HG03575 (cell line): Measurements from ENCODE around the gene IFT52.

ENCODE experiments used
- ATAC-seq: cut with Tn5 transposase; IDR thresholded peaks from one replicate; pipeline ENCODE4 v1.9.1; 2021; ENCODE audit not compliant: unreplicated experiment, insufficient number of reproducible peaks, low FRiP score; ENCODE audit errors: extremely low read depth

The IFT52 gene

DNA sequence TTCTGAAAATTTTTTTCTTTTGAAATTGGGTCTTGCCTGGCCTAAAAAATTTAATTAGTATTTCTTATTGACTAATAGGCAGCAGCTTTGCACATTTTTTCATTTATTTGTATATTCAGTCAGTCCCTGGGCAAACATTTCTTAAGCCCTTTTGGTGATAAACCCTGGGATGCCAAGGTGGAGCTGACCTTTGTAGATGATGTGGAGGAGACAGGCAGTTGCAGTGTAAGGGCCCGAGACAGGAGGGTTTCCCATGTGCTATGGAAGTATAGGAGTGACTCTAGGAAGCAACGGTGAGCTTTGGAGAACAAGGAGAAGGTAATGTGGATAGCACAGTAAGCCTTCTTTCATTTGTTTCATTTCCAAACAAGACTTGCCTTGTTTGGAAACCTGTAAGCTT, 79.7 kb downstream of the IFT52 start:
- ATAC-seq, result no peak

DNA sequence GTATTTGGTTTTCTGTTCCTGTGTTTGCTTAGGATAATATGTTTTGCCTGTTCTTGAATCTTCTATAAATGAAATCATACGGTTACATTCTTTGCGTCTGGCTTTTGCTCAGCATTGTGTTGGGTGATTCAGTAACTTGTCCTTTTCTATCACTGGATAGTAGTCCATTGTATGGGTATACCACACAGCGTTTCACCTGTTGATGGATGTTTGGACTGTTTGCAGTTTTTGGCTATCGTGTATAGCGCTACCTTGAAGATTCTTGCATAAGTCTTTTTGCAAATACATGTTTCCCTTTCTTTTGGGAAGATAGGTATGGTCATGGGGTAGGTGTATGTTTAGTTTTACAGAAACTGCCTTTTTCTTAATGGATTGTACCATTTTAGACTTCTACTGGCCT, 85.6 kb downstream of the IFT52 start:
- ATAC-seq, result no peak

DNA sequence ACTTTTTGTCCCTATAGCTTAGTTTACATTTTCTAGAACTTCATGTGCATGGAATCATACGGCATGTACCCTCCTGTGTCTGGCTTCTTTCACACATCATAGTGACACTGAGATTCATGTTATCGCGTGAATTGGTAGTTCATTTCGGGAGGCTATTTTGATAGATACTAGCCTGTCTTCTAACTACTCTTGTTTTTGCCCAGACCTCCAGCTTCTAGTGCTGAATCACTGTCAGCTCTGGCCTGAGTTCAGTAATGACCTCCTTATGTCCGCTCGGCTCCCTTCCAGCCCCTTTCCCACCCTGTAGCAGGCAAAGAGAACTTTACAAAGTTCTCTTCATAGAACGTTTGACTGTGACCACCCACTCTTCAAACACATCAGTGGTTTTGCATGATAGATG, 90.2 kb downstream of the IFT52 start:
- no peak for ATAC-seq

DNA sequence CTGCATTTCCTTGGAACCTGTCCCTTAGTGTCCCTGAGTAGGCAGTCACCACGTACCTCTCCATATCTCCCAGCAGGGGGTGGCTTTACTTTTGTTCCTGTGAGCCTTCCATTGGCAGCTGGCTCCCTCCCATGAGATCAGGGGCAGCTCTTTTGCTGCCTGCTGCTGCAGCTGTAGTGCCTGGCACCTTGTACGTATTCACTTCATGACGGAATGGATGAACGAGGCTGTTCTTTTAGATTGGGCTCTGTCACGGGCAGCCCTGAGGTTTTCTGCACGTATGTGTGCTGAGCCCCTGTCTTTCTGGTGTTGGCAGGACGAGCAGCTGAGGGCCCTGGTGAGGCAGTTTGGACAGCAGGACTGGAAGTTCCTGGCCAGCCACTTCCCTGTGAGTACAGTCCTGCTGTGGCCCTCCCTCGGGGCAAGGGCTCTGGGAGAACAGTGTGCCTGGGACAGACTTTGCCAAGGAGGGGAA, 90.8 kb downstream of the IFT52 start:
- ATAC-seq, result no peak

DNA sequence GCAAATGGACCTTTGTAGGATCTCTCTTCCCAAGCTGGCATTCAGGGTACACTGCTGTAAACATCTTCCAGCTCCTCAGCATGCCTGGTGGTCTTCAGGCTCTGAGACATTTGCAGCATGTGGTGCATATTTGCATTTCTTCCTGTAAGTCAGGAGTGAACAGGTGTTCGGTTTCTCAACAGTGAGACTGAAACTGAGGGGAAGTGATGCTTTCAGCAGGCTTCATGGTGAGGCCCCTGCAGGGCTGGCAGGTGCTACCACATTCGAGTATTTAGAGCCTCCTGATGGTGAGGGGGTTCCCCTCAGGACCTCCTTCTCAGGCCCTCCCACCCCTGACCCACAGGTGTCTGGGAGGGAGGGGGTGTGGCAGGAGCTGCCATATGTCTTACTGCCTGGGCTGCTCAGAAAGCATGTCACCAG, 91.3 kb downstream of the IFT52 start:
- peak; percentile 83 for ATAC-seq

DNA sequence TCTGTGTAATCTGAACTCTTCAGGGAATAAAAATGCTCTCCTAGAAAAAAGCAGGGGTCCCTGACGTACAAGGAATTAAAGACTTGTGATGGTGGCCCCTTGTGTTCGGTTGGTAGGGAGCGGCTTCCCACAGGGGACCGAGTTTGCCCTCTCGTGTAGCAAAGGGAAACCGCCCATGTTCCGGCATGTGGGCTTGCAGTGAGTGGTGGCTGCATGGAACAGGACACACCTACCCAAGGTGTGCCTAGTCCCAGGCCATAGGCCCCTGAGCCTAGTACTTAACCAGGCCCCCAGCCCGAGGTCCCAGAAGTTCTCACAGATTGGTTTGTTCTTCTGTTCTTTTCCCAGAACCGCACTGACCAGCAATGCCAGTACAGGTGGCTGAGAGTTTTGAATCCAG, 91.7 kb downstream of the IFT52 start:
- ATAC-seq, result no peak

DNA sequence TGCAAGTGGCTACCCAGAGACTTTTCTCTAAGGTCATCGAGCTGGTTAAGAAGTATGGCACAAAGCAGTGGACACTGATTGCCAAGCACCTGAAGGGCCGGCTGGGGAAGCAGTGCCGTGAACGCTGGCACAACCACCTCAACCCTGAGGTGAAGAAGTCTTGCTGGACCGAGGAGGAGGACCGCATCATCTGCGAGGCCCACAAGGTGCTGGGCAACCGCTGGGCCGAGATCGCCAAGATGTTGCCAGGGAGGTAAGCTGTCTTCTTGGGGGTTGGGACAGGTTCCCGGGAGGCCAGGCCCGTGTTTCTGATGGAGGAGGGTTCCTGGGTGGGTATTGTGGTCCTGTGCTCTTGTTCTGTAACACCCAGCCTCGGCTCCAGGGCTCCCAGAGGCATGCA, 96.1 kb downstream of the IFT52 start:
- ATAC-seq, result no peak

DNA sequence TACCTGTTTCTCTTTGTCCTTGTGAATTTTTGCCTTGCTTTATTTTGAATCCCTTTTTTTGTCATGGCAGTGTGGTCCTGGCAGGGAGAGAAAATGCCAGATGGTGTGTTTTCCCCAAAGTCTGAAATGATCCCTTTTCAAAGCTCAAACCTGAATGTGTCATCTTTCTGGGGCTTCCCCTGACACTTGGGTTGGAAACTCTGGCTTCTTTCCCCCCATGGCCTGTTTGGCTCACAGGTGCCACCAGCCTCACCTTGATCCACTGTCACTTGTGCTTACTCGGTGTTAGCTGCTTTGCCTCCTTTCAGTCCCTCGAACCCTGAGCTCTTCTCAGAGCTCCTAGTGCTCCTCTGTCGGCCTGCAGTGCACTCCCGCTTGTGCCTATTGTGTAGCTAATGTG, 98.4 kb downstream of the IFT52 start:
- ATAC-seq, result no peak

DNA sequence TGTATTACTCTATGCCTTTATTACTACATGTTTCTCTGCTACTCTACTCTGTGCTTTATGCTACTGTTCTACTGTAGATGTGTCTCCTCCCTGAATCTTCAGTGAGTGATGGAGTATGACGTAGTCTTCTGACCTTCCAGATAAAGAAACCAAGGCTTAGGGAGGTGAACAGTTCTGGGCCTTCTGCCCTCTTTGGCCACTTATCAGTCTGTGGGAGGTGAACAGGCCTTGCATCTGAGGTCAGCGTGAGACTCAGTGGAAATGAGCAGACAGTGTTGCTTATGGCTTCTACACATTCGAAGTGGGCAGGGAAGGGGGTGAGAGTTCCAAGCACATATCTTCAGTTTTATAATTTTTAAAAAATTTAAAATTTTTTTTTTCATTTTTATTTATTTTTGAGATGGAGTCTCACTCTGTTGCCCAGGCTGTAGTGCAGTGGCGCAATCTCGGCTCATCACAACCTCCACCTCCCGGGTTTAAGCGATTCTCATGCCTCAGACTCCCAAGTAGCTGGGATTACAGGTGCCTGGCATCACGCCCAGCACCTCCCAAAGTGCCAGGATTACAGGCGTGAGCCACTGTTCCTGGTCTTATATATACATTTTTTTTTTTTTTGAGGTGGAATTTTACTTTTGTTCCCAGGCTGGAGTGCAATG, 100.3 kb downstream of the IFT52 start:
- no peak for ATAC-seq

DNA sequence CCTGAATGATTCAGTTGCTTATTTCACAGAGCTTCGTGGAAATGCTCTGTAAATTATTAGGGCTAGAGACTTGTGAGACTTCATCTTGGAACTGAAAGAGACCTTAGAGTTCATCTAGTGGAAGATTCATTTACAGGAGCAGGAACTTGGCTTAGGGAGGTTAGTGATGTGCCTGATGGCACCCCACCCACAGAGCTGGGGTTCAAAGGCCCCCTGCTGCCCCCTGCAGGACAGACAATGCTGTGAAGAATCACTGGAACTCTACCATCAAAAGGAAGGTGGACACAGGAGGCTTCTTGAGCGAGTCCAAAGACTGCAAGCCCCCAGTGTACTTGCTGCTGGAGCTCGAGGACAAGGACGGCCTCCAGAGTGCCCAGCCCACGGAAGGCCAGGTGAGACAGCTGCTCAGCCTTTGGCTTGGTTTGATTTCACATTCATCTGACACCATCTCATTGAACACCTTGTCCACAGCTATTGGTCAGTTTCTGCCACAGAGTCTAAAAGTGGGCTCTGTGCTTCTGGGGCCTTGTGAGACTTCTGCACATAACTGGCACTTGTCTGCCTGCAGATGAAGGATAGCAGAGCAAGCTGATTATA, 101.3 kb downstream of the IFT52 start:
- no peak for ATAC-seq

DNA sequence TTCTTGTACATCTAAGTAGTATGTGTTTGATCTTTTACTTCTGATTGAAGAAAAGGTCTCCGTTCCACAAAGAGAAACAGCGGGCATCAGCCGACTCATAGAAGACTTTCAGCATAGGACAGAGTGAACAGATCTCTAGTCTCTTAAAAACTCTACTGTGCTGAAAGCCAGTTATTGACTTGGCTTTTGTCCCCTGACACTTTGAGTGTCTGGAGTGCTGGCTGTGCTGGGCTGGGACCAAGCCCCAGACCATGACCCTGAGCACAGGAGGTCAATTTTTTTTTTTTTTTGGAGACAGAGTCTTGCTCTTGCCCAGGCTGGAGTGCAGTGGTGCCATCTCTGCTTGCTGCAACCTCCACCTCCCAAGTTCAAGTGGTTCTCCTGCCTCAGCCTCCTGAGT, 104.0 kb downstream of the IFT52 start:
- no peak for ATAC-seq

DNA sequence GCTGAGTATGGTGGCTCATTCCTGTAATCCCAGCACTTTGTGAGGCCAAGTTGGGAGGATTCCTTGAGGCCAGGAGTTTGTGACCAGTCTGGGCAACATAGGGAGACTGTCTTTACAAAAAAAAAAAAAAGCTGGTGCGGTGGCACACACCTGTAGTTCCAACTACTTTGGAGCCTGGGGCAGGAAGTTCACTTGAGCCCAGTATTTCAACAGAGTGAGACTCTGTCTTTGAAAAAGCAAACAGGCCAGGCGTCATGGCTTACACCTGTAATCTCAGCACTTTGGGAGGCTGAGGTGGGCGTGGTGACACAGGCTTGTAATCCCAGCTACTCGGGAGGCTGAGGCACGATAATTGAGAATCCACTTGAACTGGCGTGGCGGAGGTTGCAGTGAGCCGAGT, 104.8 kb downstream of the IFT52 start:
- no peak for ATAC-seq
